ENCODE measurements around the gene LACC1. TPM values are rescaled to one million over a fixed set of nuclear protein-coding genes. Genes with fewer than 3 reads are reported as not detected.

The LACC1 gene
- total RNA-seq, 4 donors from 2014 or later: 0.71 to 4.5 (median 1.7) TPM

DNA sequence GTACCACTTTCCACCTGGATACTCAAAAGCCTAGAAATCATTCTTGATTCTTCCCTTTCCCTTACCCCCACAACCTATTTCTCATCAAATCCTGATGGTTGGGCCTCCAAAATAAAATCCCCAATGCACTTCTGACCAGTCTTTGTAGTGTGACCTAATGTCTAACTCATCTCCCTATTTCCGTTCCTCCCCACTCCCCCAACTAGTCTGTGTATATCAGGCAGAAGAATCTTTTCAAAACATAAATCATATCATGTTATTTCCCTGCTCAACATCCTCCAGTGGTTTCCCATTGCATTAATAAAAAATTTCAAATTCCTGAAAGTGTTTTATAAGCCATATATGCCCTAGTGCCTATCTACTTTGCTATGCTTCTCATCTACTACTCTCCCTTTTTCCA is 17.8 kb upstream of the LACC1 start:
- no peaks in the 10 kb centered on the region for H3K27me3 ChIP-seq
- in situ Hi-C loops (cut with MboI; ENCODE audit: low sequenced_read_pairs in 4 of 4) (loop anchor here in 3 of 4 donors (25.0 kb wide), 1 partner anchor 1275 kb away; no protein-coding TSS in a partner anchor), intact Hi-C loops (cut with DNase I; ENCODE audit: low total_unique reads) (no loop called here)
- H3K4me1 ChIP-seq: no peaks in the 10 kb centered on the region
- H3K27ac ChIP-seq: no peak overlapping the region
- DNase-seq (no peak), ATAC-seq (no peak)
- no peak overlapping the region for H3K4me3 ChIP-seq
- H3K9me3 ChIP-seq: no peaks in the 10 kb centered on the region
- no peaks in the 10 kb centered on the region for H3K36me3 ChIP-seq
- TF ChIP-seq, protein P1, sequence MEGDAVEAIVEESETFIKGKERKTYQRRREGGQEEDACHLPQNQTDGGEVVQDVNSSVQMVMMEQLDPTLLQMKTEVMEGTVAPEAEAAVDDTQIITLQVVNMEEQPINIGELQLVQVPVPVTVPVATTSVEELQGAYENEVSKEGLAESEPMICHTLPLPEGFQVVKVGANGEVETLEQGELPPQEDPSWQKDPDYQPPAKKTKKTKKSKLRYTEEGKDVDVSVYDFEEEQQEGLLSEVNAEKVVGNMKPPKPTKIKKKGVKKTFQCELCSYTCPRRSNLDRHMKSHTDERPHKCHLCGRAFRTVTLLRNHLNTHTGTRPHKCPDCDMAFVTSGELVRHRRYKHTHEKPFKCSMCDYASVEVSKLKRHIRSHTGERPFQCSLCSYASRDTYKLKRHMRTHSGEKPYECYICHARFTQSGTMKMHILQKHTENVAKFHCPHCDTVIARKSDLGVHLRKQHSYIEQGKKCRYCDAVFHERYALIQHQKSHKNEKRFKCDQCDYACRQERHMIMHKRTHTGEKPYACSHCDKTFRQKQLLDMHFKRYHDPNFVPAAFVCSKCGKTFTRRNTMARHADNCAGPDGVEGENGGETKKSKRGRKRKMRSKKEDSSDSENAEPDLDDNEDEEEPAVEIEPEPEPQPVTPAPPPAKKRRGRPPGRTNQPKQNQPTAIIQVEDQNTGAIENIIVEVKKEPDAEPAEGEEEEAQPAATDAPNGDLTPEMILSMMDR (IDR thresholded peaks at IDR 0.05 in 4 of 5, conservative IDR thresholded peaks at IDR 0.05 in 1 of 5): no peak
- no peak for TF ChIP-seq POLR2A (IDR thresholded peaks at IDR 0.05)

DNA sequence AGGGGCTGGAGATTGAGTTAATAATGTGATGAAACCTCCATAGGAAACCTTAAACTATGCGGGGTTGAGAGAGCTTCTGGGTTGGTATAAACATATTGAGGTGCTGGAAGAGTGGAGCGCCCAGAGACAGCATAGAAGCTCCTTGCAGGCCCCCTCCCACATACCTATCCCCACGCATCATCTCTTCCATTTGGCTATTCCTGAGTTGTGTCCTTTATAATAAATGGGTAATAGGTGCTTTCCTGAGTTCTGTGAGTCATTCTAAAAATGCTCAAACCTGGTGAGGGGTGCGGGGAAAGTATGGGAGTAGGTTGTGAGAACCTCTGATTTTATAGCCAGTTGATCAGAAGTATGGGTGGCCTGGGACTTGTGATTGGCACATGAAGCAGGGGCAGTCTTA is 14.8 kb upstream of the LACC1 start:
- Histone ChIP-seq H3K27ac (no peak overlapping the region), H3K36me3 (no peaks in the 10 kb centered on the region), H3K4me3 (no peak overlapping the region), H3K4me1 (no peaks in the 10 kb centered on the region), H3K27me3 (no peaks in the 10 kb centered on the region), H3K9me3 (no peaks in the 10 kb centered on the region)
- intact Hi-C loops (cut with DNase I; ENCODE audit: low total_unique reads) (no loop called here), in situ Hi-C loops (cut with MboI; ENCODE audit: low sequenced_read_pairs in 4 of 4) (loop anchor here in 3 of 4 donors (25.0 kb wide), 1 partner anchor 1278 kb away; no protein-coding TSS in a partner anchor)
- TF ChIP-seq POLR2A (IDR thresholded peaks at IDR 0.05): no peak
- TF ChIP-seq, protein P1 (IDR thresholded peaks at IDR 0.05 in 4 of 5, conservative IDR thresholded peaks at IDR 0.05 in 1 of 5): no peak
- no peak for ATAC-seq
- DNase-seq: no peak

- Histone ChIP-seq H3K9me3 (no peaks in the 10 kb centered on the region), H3K27ac (no peak overlapping the region), H3K27me3 (no peaks in the 10 kb centered on the region), H3K4me3 (no peak overlapping the region), H3K4me1 (no peaks in the 10 kb centered on the region), H3K36me3 (no peaks in the 10 kb centered on the region)
- intact Hi-C loops (cut with DNase I; ENCODE audit: low total_unique reads) (no loop called here), in situ Hi-C loops (cut with MboI; ENCODE audit: low sequenced_read_pairs in 4 of 4) (loop anchor here in 3 of 4 donors (25.0 kb wide), 1 partner anchor 1279 kb away; no protein-coding TSS in a partner anchor)
- TF ChIP-seq, protein P1 (IDR thresholded peaks at IDR 0.05 in 4 of 5, conservative IDR thresholded peaks at IDR 0.05 in 1 of 5): no peak
- no peak for TF ChIP-seq POLR2A (IDR thresholded peaks at IDR 0.05)
- ATAC-seq (no peak), DNase-seq (no peak)
Observed at GRCh38 chr13:43865892-43866291, 13.8 kb upstream of the LACC1 start.

DNA sequence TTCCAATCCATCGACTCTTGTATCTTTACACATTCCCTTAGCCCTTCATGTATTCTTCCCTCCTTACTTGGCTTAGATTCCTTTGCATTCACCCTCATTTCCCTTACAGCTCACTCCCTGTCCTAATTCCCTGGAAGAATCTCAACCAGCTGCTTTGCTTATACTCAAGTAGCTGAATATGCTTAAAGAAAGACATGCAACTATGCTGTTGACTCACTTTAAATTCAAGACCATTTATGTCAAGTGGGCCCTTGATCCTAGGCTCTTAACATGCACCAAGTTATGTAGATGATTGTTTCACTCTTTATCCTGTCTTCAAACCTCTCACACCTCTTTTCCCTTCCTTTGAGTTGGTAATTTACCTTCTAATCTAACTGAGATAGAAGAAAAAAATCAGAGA is 7.5 kb upstream of the LACC1 start:
- intact Hi-C loops (cut with DNase I; ENCODE audit: low total_unique reads): loop anchor here (10.0 kb wide), 1 partner anchor 567 kb away; no protein-coding TSS in a partner anchor
- Histone ChIP-seq H3K4me1 (no peaks in the 10 kb centered on the region), H3K9me3 (no peaks in the 10 kb centered on the region), H3K36me3 (no peaks in the 10 kb centered on the region), H3K27ac (no peak overlapping the region), H3K27me3 (no peaks in the 10 kb centered on the region), H3K4me3 (no peak overlapping the region)
- no peak for TF ChIP-seq POLR2A (IDR thresholded peaks at IDR 0.05)
- TF ChIP-seq, protein P1 (IDR thresholded peaks at IDR 0.05 in 4 of 5, conservative IDR thresholded peaks at IDR 0.05 in 1 of 5): no peak
- in situ Hi-C loops (cut with MboI; ENCODE audit: low sequenced_read_pairs in 4 of 4): loop anchor here in 3 of 4 donors (10.0 to 25.0 kb wide), 2 partner anchors 897 to 1285 kb away; no protein-coding TSS in a partner anchor
- ATAC-seq: no peak
- DNase-seq: no peak
